ENCODE measurements around the gene RTL10.

Gene RTL10

DNA sequence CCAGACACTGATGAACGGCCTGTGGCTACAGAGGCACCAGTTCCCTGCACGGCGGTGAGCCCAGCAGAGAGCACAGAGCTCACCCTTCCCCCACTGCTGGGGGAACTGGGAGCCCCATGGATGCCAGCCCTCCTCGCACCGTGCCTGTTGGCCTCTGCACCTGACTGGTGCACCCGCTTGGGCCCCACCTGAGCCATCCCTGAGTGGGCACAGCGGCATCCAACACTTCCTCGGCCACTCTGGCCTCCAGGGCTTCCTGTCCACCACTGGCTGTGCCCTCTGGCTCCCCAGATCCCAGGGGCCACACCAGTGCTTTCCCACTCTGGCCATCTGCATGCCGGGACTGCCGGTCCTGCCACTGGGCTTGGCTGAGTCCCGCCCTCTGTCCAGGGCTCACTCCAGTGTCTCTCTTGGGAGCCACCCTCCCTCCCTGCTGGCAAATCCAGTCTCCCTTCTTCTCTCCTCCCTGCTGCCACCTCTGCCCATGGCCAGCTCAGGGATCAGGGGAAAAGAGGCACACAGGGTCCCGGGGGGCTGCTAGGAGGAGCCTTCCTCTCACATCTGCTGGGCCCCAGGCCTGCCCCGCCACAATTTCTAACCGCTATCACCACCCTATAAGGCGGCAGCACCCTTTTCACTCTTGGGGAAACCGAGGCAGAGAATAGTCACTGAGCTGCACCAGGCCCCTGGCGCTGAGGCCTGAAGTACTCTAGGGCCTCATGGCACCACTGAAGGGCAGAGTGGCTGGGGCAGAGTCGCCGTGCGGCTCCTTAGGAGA is 33.0 kb downstream of the RTL10 start:
- no peak for DNase-seq

DNA sequence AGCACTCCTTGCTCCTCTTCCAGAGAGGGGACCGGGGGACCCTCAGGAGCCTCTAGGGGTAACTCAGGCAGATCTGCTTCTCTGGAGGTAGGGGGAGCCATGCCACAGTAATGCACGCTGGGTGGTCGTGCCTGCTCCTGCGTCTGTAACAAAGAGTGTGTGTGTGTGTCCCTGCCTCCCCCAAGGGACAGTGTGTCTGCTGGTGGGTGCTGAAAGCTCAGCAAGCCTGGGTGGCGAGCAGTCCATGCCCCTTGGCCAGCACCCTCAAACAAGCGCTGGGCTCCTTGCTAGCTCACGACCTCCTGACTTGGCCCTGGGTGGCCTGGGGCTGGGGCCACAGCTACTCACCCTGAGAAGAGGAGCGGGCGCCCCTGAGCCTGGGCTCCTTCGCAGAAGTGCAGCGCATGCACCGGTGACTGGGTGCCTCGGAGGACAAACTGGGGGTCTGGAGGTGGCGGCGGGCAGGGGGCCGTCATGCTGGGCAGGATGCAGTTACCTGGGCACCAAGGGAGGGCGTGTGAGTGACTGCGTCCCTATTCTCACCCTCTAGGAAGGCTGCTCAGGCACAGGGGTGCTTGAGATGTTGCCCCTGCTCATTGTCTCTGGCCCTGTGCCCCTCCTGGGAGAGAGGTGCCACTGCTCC is 33.7 kb downstream of the RTL10 start:
- no peak for DNase-seq

DNA sequence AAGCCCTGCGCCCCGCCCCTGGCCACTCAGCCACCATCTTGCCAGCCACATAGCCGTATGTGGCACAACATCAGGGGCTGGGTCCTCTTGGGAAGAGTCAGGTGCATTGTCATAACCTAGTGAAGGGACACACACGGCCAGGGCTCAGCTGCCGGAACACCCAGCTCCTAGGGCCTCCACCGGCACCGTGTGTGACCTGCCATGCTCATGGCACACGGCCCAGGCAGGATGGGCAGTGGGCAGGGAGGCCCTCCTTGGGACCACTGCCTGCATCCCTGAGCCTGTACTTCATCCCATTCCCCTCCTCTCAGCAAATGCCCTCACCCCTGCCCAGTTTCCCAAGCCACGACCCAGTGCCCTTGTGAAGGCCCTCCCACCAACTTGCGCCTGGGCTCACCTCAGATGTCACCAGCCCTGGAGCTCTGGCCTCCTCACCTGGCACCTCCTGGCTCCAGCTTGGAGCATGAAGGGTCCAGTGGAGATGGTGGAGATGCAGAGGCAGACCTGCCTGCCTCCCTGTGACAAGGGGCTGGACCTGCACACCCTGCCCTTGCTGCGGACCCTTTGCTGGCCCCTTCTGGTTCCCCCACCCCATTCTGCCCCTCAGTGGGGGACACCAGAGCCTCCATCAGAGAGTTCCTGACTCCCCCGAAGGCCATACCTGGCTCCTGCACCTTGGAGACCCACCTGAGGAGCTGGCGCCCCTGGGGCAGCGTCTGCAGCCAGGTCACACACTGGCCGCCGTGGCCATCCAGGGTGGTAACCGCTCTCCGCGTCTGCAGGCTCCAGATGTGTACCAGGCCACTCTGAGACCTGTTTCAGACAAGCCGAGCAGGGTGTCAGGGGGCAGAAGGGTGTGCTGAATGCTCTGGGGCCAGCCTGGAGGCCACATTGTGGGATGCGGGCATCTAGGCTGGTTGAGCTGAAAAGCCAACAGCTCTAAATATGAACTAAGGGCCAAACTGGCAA is 34.5 kb downstream of the RTL10 start:
- no peak for DNase-seq

DNA sequence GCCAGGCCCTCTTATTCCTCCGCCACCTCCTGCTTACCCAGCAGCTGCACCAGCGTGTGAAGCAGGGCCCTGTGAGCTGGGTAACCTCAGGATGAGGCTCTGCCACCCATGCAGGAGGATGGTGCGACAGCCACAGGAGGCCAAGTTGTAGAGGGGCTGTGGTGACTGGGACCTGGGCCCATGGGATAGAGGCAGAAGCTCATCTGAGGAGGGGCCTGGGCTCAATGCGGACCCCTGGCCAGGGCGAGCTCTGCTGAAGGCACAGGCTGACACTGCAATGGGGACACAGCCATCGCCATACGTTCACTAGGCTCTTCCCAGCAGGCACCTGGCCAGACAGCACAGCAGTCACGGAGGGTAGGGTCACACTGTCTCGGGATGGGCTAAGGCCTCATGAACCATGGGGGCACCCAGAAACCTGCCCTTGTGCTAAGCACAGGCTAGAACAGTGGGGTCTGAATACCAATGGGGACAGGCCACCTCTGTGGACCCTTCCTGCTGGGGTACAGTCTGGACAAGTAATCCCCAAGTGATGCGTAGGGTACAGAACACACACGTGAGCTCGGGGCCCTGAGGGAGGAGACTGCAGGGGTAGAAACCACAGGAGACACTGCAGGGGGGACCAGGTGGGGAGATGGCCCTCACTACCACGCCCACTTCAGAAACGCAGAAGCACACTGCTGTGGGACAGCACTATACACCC is 35.3 kb downstream of the RTL10 start:
- DNase-seq, result no peak

DNA sequence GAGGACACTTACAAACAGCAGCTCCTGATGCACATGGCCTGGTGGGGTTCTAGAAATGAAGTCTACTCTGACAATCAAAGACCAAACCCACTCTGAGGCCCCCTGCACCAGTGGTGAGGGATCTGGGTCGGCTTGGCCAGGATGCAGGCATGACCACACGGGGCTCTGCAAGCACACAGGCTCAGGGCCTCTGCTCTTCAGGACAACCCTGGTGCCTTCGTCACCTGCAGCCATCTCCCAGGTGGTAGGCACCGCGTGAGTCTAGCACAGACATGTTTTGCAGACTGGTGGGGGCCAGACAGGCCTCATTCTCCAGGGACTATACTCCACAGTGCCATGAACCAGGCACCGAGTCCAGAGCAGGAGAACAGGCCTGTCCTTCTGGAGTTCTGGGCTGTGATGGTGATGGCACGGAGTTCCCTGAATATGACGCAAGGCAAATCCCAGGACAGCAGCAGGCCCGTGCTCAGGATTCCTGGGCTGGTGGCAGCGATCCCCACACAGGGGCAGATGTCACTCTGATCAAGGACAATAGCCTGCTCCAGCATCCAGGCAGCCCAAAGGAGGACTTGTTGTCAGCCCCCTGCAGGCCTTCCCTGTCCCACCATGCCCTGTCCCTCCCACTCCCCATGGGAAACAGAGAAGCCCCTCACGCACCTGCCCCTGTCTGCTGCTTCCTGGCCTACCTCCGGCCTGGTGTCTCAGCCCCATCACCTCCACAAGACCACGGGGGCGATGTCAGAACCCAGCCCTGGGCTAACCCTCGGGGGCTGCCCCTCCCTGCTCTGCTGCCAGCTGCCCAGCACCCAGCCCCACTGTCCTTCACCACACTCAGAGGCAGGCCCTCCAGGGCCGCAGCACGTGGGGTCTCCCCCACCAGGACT is 36.1 kb downstream of the RTL10 start:
- no peak for DNase-seq

DNA sequence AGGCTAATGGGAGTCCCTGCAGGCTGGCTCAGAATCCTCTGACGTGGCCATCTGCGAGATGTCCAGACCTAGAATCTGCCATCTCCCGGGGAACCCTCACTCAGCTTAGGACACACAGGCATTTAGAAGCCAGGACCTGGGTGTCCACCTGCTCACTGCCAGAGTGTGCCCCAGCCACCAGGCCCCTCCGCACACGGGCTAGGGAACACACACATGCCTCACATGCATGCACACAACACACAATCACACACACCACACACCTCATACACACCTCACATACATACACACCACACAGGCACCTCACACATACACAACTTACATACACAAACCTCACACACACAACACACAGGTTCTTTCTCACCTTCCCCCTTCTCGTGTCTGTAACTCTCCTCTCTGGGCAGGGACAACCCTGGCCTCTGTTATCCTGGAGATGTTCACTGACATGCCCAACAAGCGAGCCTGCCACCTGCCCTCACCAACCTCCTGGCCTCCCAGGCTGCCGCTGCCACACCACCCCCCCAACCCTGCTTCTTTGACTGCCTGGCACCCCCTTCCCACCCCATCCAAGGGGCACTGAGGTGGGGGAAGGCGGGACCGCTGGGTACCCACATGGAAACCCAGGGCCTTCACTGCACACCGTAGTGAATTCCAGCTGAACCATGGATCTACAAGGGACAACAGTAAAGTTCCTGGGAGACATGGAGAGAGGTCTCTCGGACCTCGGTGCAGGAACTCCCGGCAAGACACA is 38.1 kb downstream of the RTL10 start:
- DNase-seq, result no peak

DNA sequence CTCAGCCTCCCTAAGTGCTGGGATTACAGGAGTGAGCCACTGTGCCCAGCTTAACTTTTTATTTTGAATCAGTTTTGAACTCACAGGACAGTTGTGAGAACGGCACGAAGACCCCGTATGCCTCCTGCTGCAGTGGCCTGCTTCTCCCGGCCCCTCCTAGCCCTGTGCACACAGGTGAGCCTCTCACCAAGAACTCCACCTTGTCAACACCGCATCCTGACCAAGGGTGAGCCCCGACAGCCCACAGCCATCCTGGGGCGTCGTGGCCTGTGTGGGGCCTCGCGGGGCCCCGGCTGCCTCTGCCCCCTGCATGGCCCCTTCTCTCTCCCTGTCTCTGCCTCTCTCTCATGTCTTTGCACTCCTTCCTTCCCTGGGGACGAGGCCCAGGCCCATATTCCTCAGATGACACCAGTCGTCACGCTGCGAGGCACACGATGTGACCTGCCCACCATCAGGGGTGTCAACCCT is 38.8 kb downstream of the RTL10 start:
- no peak for DNase-seq

DNA sequence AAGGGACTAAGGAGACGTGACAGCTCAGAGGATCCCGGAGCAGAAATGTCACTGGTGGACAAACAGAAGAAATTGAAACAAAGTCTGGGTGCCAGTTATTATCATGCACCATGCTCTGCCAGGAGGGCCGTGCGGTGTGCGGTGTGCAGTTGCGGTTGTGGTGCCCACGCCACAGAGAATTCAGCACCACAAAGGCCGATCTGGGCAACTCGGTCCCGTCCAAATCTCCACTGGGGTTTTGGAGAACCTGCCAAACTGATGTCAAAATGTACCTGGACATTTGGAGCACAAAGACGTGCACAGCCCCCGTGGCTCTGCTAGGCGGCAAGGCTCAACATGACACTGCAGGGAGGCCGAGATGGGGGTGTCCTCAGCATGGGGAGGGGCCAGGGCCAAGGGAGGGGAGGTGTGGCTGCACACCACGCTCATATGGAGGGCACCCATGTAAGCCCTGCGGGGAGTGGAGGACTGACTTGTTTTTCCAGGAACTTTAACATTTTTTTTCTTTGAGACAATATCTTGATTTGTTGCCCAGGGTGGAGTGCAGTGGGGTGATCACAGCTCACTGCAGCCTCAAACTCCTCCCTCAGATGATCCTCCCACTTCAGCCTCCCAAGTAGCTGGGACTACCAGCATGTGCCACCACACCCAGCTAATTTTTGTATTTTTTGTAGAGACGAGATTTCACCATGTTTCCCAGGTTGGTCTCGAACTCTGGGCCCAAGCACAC is 39.4 kb downstream of the RTL10 start:
- DNase-seq, result no peak

DNA sequence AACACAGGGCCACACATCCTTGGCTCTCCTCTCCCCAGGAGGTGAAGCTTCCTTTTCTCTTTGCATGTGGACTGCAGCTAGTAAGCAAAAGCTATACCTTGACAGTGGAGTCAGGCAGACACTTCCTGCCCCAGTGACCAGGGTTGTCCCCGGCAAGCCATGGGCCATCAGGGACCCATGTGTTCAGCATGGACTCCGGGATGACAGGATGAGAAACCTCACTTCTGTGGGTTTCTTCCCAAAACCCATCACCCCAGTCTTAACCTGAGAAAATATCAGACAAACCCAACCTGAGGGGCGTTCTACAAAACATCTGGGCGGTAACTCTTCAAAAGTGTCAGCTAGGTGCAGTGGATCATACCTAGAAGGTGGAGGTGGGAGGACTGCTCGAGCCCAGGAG is 40.2 kb downstream of the RTL10 start:
- no peak for DNase-seq

DNA sequence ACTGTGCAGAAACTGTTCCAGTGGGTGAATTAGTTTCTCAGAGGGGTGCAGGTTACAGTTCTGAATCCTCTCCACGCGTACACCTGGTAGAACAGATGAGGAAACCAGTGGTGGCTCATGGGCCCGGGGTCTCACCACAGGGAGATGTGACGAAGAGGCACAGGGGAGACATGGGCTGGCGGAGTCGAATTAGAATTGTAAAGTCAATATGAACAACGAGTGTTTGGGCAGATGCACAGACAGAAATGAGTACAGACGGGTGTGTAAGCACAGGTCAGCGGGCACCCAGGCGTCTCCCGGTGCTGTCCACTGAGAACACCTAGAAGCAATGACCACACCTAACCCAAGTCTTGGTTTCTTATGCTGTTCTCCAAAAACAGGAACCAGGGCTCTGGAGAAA is 41.8 kb downstream of the RTL10 start:
- no peak for DNase-seq

DNA sequence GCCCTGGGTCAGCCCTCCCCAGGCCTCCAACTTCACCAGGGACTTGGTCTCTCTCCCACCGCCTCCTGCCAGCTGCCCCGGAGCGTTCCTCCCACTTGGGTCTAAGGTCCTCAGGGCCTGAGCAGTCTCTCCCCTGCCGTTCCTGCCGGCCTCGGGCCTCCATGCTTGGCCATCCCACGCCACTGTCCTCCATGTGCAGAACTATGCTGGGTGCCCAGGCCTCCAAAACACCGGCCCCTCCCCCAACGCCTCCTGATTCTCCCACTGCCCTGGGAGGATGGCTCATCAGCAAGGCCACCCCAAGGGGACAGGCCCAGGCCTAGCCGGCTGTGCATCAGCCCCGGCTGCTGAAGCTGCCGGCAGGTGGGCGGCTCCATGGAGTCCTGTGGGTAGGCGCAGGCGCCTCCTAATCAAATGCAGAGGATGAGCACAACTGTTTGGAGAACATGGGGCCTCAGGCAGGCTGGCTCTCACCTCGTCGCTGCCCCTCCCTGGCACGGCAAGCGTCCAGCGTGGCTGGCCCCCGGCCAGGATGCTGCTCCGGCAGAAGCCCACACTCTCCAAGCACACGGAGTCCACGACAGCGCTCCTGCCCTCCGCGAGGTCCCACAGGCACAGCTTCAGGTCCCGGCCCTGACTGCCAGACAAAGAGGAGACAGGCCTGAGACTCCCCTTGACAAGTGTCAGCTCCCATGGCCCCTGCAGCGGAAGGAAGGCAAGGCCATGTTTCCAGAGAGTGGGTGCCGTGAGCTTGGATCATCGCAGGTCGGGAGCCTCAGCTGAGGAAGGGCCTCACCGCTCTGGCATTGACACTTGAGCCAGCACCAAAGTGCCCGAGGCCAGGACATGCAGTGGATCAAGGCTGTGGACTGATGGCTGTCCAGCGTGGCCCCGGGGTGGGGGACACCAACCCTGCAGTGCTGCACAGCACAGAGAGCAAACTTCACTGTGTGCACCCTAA is 42.6 kb downstream of the RTL10 start:
- no peak for DNase-seq

DNA sequence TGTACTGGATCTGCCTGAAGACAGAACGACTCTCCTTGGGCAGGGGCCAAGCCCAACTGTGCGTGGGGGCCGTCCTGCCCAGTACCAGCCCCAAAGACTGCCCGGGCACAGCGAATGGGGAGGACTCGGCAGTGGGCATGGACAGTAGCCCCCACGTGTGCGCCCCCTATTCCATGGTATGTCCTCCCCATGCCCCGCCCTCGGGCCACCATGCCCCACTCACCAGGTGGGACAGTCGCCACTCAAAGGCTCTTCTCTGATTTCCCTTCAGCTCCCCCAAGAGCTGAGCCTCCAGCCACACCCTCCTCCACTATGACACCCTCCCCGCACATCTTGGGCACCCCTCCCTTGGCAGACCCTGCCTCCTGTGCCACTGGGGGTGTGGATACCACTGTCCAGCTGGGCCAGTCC is 43.5 kb downstream of the RTL10 start:
- DNase-seq, result no peak

DNA sequence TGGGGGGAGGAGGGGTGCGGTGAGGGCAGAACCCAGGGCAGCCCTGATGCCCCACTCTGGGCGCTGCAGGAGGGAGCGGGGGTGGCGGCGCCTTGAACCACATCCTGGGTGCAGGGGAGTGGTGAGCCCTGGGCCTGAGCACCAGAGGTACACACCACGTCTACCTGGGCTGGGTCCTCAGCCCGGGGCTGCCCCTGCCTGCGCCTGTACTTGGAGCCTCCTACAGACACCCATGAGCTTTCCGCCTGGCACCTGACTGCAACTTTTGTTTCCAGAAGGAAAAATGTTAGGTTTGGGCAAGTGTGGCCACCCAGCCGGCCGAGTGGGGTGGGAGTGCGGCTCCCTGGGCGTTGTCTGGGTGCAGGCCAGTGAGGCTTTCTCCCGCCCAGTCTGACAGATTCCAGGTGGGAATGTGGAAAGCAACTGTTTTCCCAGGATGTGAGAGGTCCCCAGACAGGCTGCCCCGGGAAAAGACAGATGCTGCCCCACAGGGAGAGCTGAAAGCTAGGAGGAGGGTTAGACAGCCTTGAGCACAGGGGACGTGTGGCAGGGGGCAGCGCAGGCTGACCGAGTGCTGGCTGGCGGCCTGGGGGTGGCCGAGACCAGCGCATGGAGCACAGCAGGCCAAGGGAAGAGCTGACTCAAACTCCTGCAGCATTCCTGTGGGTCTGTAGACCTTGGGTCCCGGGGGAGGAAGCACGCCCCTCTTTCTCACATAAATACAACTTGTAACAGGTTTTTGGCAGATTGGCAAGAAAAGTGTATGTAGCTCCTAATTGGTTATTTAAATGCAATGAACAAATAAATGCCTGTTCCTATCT is 44.1 kb downstream of the RTL10 start:
- no peak for DNase-seq

DNA sequence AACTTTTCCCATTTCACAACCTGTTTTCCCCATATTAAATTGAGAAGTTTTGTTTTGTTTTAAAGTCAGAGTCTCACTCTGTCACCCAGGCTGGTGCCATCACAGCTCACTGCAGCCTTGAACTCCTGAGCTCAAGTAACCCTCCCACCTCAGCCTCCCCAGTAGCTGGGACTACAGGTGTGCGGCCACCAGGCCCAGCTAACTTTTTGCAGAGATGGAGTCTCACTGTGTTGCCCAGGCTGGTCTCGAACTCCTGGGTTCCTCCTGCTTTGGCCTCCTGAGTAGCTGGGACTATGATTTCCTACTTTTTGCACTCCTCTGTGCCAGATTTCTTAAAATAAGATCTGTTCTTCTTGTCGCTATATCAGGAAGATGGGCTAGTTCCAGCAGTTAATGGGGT is 44.9 kb downstream of the RTL10 start:
- no peak for DNase-seq

DNA sequence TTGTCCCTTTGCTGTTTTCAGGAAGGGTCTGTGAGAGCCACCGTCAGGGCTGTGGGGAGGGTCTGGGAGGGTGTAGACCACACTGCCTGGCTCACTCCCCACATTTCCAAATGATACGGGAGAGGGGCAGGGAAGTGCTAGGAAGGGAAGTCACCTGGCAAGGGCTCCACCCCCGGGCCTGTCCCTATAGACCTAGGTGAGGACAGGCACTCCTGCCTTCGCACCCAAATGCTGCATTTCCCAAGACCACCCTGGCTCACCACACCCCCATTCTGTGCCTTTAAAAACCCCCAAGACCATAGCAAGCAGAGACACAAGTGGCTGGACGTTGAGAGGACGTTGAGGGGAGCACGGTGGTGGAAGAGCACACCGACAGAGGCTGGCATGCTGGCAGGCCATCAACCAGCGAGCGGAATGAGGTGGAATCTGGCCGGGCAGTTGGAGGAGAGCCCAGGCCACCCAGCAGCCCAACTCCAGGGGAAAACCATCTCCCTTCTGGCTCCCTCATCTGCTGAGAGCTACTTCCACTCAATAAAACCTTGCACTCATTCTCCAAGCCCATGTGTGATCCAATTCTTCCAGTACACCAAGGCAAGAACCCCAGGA is 45.7 kb downstream of the RTL10 start:
- no peak for DNase-seq

DNA sequence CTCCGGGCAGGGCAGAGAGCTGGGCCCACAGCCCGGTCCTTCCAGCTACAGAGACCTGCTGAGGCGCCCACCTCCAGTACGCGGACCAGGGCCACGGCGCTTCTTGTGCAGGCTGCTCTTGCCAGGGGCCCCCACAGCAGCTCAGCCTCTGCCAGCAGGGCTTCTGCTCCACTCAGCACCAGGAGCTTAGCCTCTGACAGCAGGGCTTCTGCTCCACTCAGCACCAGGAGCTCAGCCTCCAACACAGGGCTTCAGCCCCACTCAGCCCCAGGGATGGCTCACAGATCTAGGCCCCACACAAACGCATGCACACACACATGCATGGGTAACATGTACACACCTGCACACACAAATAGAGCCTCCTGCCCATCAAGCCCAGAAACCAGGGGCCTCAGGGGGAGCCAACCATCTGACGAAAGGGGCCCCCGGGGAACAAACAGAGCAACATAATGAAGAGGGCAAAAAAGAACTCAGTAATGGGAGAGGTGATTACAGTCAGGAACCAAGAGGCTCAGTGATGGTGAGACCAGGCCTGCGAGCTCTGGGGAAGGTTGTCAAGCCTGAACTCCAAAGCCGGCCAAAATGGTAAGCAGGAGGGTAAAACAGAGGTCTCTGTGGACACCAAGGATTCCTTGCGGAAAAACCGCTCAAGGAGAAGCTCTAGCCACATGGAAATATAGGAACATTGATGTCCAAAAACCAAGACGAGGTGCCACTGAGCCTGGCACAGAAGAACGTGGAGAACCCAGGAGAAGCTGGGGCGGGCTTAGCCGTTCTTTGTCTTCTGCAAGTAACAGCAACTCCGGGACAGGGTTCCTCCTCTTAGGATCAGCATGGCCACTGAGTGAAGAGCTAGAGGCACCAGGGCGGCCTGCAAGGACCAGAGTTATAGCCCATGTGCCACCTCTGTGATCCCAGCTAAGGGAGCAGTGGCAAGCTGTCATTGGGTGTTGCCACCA is 46.5 kb downstream of the RTL10 start:
- no peak for DNase-seq

All from SIG-M5 (cell line).